Prostate gland (tissue), 2 donors: ENCODE results near the gene PAF1. TPM values are rescaled to one million over a fixed set of nuclear protein-coding genes. Genes with fewer than 3 reads are reported as not detected.

ENCODE experiments used
- DNase-seq: peaks from one replicate; pipeline ENCODE4 v3.0.0-alpha.2; 2019; ENCODE audit warnings: low spot score
- H3K27ac ChIP-seq, 2 donors: fragments of 200-600 bp; sonication (generic); 2 replicates each; pipeline ENCODE4 v1.5.1; 2017 to 2019
- H3K27me3 ChIP-seq: fragments of 200-600 bp; sonication (generic); replicated peaks from 2 replicates; pipeline ENCODE4 v1.5.1; 2019; ENCODE audit not compliant: insufficient read depth
- H3K36me3 ChIP-seq, 2 donors: fragments of 200-600 bp; sonication (generic); 1 replicate in 1 of 2; 2 replicates in 1 of 2; pipeline versions ENCODE4 v1.5.1 to v1.8.1; 2017 to 2019
- H3K4me1 ChIP-seq: fragments of 200-600 bp; sonication (generic); replicated peaks from 2 replicates; pipeline ENCODE4 v1.5.1; 2019
- H3K4me3 ChIP-seq, 2 donors: fragments of 200-600 bp; sonication (generic); 2 replicates each; pipeline ENCODE4 v1.5.1; 2017 to 2019
- H3K9me3 ChIP-seq: fragments of 200-600 bp; sonication (generic); 2 replicates; pipeline ENCODE4 v1.5.1; 2017
- CTCF ChIP-seq, 4 experiments: fragments of 200-600 bp in 2 of 4; fragments of 450-650 bp in 2 of 4; sonication (generic) in 2 of 4; IDR thresholded peaks; 1 replicate in 3 of 4; 2 replicates in 1 of 4; pipeline ENCODE4 v1.5.1; 2016 to 2019; ENCODE audit warnings: antibody characterized with exemption in 4 of 4, mild to moderate bottlenecking in 2 of 4, moderate library complexity in 2 of 4
- POLR2A ChIP-seq: fragments of 450-650 bp; IDR thresholded peaks from one replicate; pipeline ENCODE4 v1.6.1; 2016; ENCODE audit warnings: antibody characterized with exemption, mild to moderate bottlenecking
- POLR2AphosphoS5 ChIP-seq: sonication (generic); formaldehyde crosslinking; IDR thresholded peaks from one replicate; pipeline ENCODE4 v1.6.1; 2017; ENCODE audit warnings: antibody characterized with exemption
- WGBS: methylation state at CpG from one replicate; pipeline ENCODE4 v1.1.5; 2018; 5-methylcytosine and 5-hydroxymethylcytosine counted together
- intact Hi-C: fragments of 100-400 bp; cut with DNase I; formaldehyde crosslinking; loops from one replicate; pipeline ENCODE4 v1.14.2; 2022
- total RNA-seq, 2 donors: library from RNA; depleted of rRNA; stranded (reverse); fragments of >200 nt; gene quantifications; one replicate each; pipeline ENCODE4 v1.1.0, GENCODE V29; 2016

Gene PAF1
- total RNA-seq, 2 donors from 2014 or later, result 47.5 to 63.6 TPM

DNA sequence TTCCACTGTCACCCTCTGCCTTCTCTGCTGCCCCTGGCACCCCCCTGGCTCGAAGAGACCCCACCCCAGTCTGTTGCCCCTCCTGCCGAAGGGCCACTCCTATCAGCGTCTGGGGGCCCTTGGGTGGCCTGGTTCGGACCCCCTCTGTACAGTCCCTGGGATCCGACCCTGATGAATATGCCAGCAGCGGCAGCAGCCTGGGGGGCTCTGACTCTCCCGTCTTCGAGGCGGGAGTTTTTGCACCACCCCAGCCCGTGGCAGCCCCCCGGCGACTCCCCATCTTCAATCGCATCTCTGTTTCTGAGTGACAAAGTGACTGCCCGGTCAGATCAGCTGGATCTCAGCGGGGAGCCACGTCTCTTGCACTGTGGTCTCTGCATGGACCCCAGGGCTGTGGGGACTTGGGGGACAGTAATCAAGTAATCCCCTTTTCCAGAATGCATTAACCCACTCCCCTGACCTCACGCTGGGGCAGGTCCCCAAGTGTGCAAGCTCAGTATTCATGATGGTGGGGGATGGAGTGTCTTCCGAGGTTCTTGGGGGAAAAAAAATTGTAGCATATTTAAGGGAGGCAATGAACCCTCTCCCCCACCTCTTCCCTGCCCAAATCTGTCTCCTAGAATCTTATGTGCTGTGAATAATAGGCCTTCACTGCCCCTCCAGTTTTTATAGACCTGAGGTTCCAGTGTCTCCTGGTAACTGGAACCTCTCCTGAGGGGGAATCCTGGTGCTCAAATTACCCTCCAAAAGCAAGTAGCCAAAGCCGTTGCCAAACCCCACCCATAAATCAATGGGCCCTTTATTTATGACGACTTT is 17.7 kb upstream of the PAF1 start:
- DNase-seq, result peak; percentile 69
- intact Hi-C loops, result no loop called here
- H3K9me3 ChIP-seq, result no peaks in the 10 kb centered on the region
- H3K4me3 ChIP-seq, result peak overlapping the region; percentile 75 to 90
- peak overlapping the region; percentile 100 for H3K27ac ChIP-seq
- TF ChIP-seq POLR2A (peak; percentile 43), CTCF (IDR thresholded peaks at IDR 0.05) (no peak), POLR2AphosphoS5 (peak; percentile 91)
- H3K36me3 ChIP-seq, result peaks cover 8% of the 10 kb centered on the region in 2 donors
- no peaks in the 10 kb centered on the region for H3K27me3 ChIP-seq
- peaks cover 8% of the 10 kb centered on the region for H3K4me1 ChIP-seq
- WGBS, result 38% methylated on average over 20 of the region's 20 CpGs

GRCh38 chr19:39407660-39408391 is 16.9 kb upstream of the PAF1 start:
- peak; percentile 64 for DNase-seq
- no peaks in the 10 kb centered on the region for H3K9me3 ChIP-seq
- H3K4me1 ChIP-seq, result peaks cover 8% of the 10 kb centered on the region
- peaks cover 8% of the 10 kb centered on the region in 2 donors for H3K36me3 ChIP-seq
- H3K27me3 ChIP-seq, result no peaks in the 10 kb centered on the region
- H3K4me3 ChIP-seq, result peak overlapping the region; percentile 75 to 90
- intact Hi-C loops, result no loop called here
- H3K27ac ChIP-seq, result peak overlapping the region; percentile 100
- WGBS, result 17% methylated on average over 39 of the region's 40 CpGs
- TF ChIP-seq POLR2A (peak; percentile 39), POLR2AphosphoS5 (peak; percentile 75), CTCF (IDR thresholded peaks at IDR 0.05) (no peak)

GRCh38 chr19:39407410-39407659 is 16.4 kb upstream of the PAF1 start:
- DNase-seq, result no peak
- no peaks in the 10 kb centered on the region for H3K9me3 ChIP-seq
- H3K36me3 ChIP-seq, result peaks cover 8% of the 10 kb centered on the region in 2 donors
- no peaks in the 10 kb centered on the region for H3K27me3 ChIP-seq
- TF ChIP-seq POLR2AphosphoS5, result no peak
- no peak for TF ChIP-seq POLR2A
- no peak for TF ChIP-seq CTCF (IDR thresholded peaks at IDR 0.05)
- peak overlapping the region; percentile 75 to 90 for H3K4me3 ChIP-seq
- H3K27ac ChIP-seq, result peak overlapping the region; percentile 100
- peaks cover 8% of the 10 kb centered on the region for H3K4me1 ChIP-seq
- intact Hi-C loops, result no loop called here
- 2% methylated on average over 13 of the region's 14 CpGs for WGBS

DNA sequence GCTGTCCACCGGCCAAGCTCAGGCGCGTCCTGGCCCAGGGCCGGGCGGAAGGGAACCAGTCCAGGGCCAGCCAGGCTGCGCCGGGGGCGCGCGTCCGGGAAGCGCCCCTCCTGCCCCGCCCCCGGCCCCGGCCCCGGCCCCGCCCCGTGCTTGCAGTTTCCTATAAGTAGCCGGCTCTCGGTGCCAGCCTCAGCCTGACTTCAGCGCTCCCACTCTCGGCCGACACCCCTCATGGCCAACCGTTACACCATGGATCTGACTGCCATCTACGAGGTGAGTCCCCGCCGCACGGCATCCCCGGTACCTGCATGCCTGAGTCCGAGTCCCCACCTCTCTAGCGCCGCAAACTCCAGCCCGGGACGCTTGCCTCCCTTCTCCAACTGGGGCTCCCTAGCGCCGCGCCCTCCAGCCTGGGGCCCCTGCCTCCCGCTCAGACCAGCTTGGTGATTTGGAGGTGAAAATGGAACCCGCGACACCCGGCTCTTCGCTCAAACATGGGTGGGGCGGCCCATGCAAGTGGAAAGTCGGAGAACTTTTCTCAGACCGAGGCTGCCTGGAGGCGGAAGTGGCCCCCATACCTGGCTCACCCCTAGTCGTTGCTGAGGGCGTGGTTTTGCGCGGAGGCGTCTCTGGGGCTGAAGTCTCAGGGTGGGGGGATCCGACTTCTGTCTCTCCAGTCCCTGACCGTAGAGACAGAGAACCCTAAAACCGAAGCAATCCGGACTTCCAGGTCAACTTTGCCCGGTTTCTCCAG is 15.9 kb upstream of the PAF1 start, which contains the start of gene ZFP36:
ZFP36 (plus strand) TSS at position 192 of the 754 bp plus-strand sequence; CDS start at position 250, 58 bp downstream.
- peaks cover 8% of the 10 kb centered on the region for H3K4me1 ChIP-seq

More for the DNA sequence above, 15.9 kb upstream of the PAF1 start, which contains the start of gene ZFP36:
- Histone ChIP-seq H3K4me3 (peak within 1 kb of the TSS; percentile 75 to 90), H3K27ac (peak within 1 kb of the TSS; percentile 100), H3K9me3 (no peaks in the 10 kb centered on the region), H3K36me3 (peaks cover 8% of the 10 kb centered on the region in 2 donors), H3K27me3 (no peaks in the 10 kb centered on the region)
- under 1% methylated on average over 48 of the region's 56 CpGs for WGBS
- DNase-seq, result peak; percentile 92
- TF ChIP-seq POLR2A, result peak; percentile 96
- peak; percentile 94 for TF ChIP-seq POLR2AphosphoS5
- TF ChIP-seq CTCF (IDR thresholded peaks at IDR 0.05), result no peak
- intact Hi-C loops, result no loop called here
